Urinary bladder (tissue), 4 donors: Measurements from ENCODE around the gene DUSP2. TPM values are rescaled to one million over a fixed set of nuclear protein-coding genes. Genes with fewer than 3 reads are reported as not detected.
"Not testable (repeated sequence)": the region's sequence is repeated elsewhere in the genome, so short reads cannot be mapped to it uniquely, and the experiment has no call there.

Source experiments
- DNase-seq: peaks from one replicate; pipeline ENCODE4 v3.0.0-alpha.2; 2015; ENCODE audit errors: extremely low spot score
- H3K27ac ChIP-seq: one replicate; pipeline ENCODE4 v1.5.1; 2013; ENCODE audit warnings: low read depth, mild to moderate bottlenecking, moderate library complexity
- H3K36me3 ChIP-seq: one replicate; pipeline ENCODE4 v1.6.1; 2013; ENCODE audit warnings: mild to moderate bottlenecking, moderate library complexity; ENCODE audit not compliant: insufficient read depth
- H3K4me1 ChIP-seq: one replicate; pipeline ENCODE4 v1.6.1; 2013; ENCODE audit warnings: mild to moderate bottlenecking, moderate library complexity; ENCODE audit not compliant: insufficient read depth
- H3K4me3 ChIP-seq: one replicate; pipeline ENCODE4 v1.5.1; 2013; ENCODE audit warnings: low read depth, low read length
- WGBS: extraction: QIAGEN DNeasy Blood & Tissue Kit; methylation state at CpG from one replicate; pipeline ENCODE4 v1.1.7; 2013; 5-methylcytosine and 5-hydroxymethylcytosine counted together
- polyA plus RNA-seq: library from polyadenylated mRNA; stranded (reverse); fragments of 200-250 nt; gene quantifications from one replicate; pipeline ENCODE4 v1.2.3, GENCODE V29; 2013
- total RNA-seq: library from RNA; depleted of rRNA; stranded (reverse); fragments of >200 nt; gene quantifications from one replicate; pipeline ENCODE4 v1.2.3, GENCODE V29; 2014
- donor health status: healthy with polysubstance abuse.
- donor health status: healthy.

Gene DUSP2
- total and polyA plus RNA-seq, 2 donors, result 18.1 to 18.5 TPM

- WGBS, result 92% methylated on average over 15 of the region's 15 CpGs
- no peak for DNase-seq
- no peaks in the 10 kb centered on the region for H3K36me3 ChIP-seq
- H3K4me1 ChIP-seq, result no peaks in the 10 kb centered on the region
- no peak overlapping the region for H3K27ac ChIP-seq
- H3K4me3 ChIP-seq, result no peak overlapping the region
Observed at GRCh38 chr2:96171831-96172230, 26.6 kb upstream of the DUSP2 start.

- no peaks in the 10 kb centered on the region for H3K4me1 ChIP-seq
- DNase-seq, result no peak
- no peak overlapping the region for H3K4me3 ChIP-seq
- H3K27ac ChIP-seq, result no peak overlapping the region
- 91% methylated on average over 3 of the region's 3 CpGs for WGBS
- H3K36me3 ChIP-seq, result no peaks in the 10 kb centered on the region
Observed at GRCh38 chr2:96170626-96171025, 25.4 kb upstream of the DUSP2 start.

- no peak for DNase-seq
- Histone ChIP-seq H3K4me3 (no peak overlapping the region), H3K36me3 (no peaks in the 10 kb centered on the region), H3K27ac (no peak overlapping the region), H3K4me1 (no peaks in the 10 kb centered on the region)
- 84% methylated on average over 2 of the region's 2 CpGs for WGBS
Observed at GRCh38 chr2:96169868-96170507, 24.7 kb upstream of the DUSP2 start.

GRCh38 chr2:96167407-96168013, 22.3 kb upstream of the DUSP2 start:
- Histone ChIP-seq H3K36me3 (no peaks in the 10 kb centered on the region), H3K4me1 (no peaks in the 10 kb centered on the region), H3K27ac (no peak overlapping the region), H3K4me3 (no peak overlapping the region)
- 75% methylated on average over 6 of the region's 6 CpGs for WGBS
- DNase-seq, result no peak

- H3K27ac ChIP-seq, result no peak overlapping the region
- WGBS, result 70% methylated on average over 18 of the region's 18 CpGs
- no peak overlapping the region for H3K4me3 ChIP-seq
- H3K36me3 ChIP-seq, result no peaks in the 10 kb centered on the region
- H3K4me1 ChIP-seq, result no peaks in the 10 kb centered on the region
- DNase-seq, result no peak
Observed at GRCh38 chr2:96164459-96165184, 19.4 kb upstream of the DUSP2 start.

GRCh38 chr2:96163768-96164429, 18.7 kb upstream of the DUSP2 start:
- DNase-seq, result no peak
- Histone ChIP-seq H3K4me1 (no peaks in the 10 kb centered on the region), H3K4me3 (no peak overlapping the region), H3K27ac (no peak overlapping the region), H3K36me3 (no peaks in the 10 kb centered on the region)
- WGBS, result 58% methylated on average over 13 of the region's 13 CpGs

GRCh38 chr2:96163415-96163767, 18.2 kb upstream of the DUSP2 start:
- no peak for DNase-seq
- Histone ChIP-seq H3K36me3 (no peaks in the 10 kb centered on the region), H3K4me3 (no peak overlapping the region), H3K4me1 (no peaks in the 10 kb centered on the region), H3K27ac (no peak overlapping the region)
- WGBS, result 87% methylated on average over 5 of the region's 5 CpGs

- no peaks in the 10 kb centered on the region for H3K4me1 ChIP-seq
- no peak overlapping the region for H3K4me3 ChIP-seq
- WGBS, result 43% methylated on average over 5 of the region's 5 CpGs
Observed at GRCh38 chr2:96161898-96162297, 16.7 kb upstream of the DUSP2 start.

GRCh38 chr2:96160366-96160765, 15.1 kb upstream of the DUSP2 start:
- H3K36me3 ChIP-seq, H3K4me1 ChIP-seq, H3K27ac ChIP-seq, DNase-seq, H3K4me3 ChIP-seq: not testable (repeated sequence)
- WGBS, result 96% methylated on average over 5 of the region's 5 CpGs

More at GRCh38 chr2:96161898-96162297, 16.7 kb upstream of the DUSP2 start:
- no peak for DNase-seq
- no peak overlapping the region for H3K27ac ChIP-seq
- no peaks in the 10 kb centered on the region for H3K36me3 ChIP-seq

GRCh38 chr2:96159084-96159830, 14.0 kb upstream of the DUSP2 start:
- Histone ChIP-seq H3K4me3 (no peak overlapping the region), H3K4me1 (no peaks in the 10 kb centered on the region), H3K36me3 (no peaks in the 10 kb centered on the region), H3K27ac (no peak overlapping the region)
- 77% methylated on average over 17 of the region's 17 CpGs for WGBS
- DNase-seq, result no peak

- 79% methylated on average over 14 of the region's 14 CpGs for WGBS
- H3K4me3 ChIP-seq, result no peak overlapping the region
- no peak for DNase-seq
Observed at GRCh38 chr2:96158554-96158940, 13.3 kb upstream of the DUSP2 start.

GRCh38 chr2:96157649-96158553, 12.7 kb upstream of the DUSP2 start:
- 69% methylated on average over 19 of the region's 19 CpGs for WGBS
- H3K27ac ChIP-seq, result no peak overlapping the region
- H3K4me3 ChIP-seq, result no peak overlapping the region
- no peaks in the 10 kb centered on the region for H3K4me1 ChIP-seq
- no peak for DNase-seq
- H3K36me3 ChIP-seq, result no peaks in the 10 kb centered on the region

More at GRCh38 chr2:96158554-96158940, 13.3 kb upstream of the DUSP2 start:
- no peaks in the 10 kb centered on the region for H3K36me3 ChIP-seq
- no peak overlapping the region for H3K27ac ChIP-seq
- no peaks in the 10 kb centered on the region for H3K4me1 ChIP-seq
